CD4-positive, alpha-beta T cell treated with Interleukin-21 for 1 hour (primary cell): ENCODE results near the gene TMEM121.

Experiments used
- DNase-seq: peaks from one replicate; pipeline ENCODE4 v3.0.0-alpha.2; 2020

TMEM121 gene

GRCh38 chr14:105498430-105499255 is 27.7 kb upstream of the TMEM121 start:
- DNase-seq: peak; percentile 16

- DNase-seq: peak; percentile 23
Measured at GRCh38 chr14:105499256-105500035, 26.9 kb upstream of the TMEM121 start.

- peak; percentile 25 for DNase-seq
Measured at GRCh38 chr14:105500036-105500725, 26.2 kb upstream of the TMEM121 start.

GRCh38 chr14:105500726-105501101 is 25.7 kb upstream of the TMEM121 start:
- peak; percentile 26 for DNase-seq

- DNase-seq: peak; percentile 29
Measured at GRCh38 chr14:105501504-105502291, 24.7 kb upstream of the TMEM121 start.

- peak; percentile 17 for DNase-seq
Measured at GRCh38 chr14:105502446-105503295, 23.7 kb upstream of the TMEM121 start.

- DNase-seq: no peak
Measured at GRCh38 chr14:105503296-105503640, 23.1 kb upstream of the TMEM121 start.

GRCh38 chr14:105503935-105504692 is 22.3 kb upstream of the TMEM121 start:
- peak; percentile 24 for DNase-seq

GRCh38 chr14:105505101-105505500 is 21.3 kb upstream of the TMEM121 start:
- DNase-seq: no peak

- no peak for DNase-seq
Measured at GRCh38 chr14:105507247-105507646, 19.1 kb upstream of the TMEM121 start.

GRCh38 chr14:105508069-105508468 is 18.3 kb upstream of the TMEM121 start:
- DNase-seq: no peak

GRCh38 chr14:105508601-105509000 is 17.8 kb upstream of the TMEM121 start:
- no peak for DNase-seq

GRCh38 chr14:105517096-105517495 is 9.3 kb upstream of the TMEM121 start:
- DNase-seq: no peak

GRCh38 chr14:105519946-105520698 is 6.3 kb upstream of the TMEM121 start:
- DNase-seq: no peak

GRCh38 chr14:105525326-105525725 is 1.1 kb upstream of the TMEM121 start:
- no peak for DNase-seq

- no peak for DNase-seq
Measured at GRCh38 chr14:105526776-105527380, 495 bp downstream of the TMEM121 start.

- DNase-seq: no peak
Measured at GRCh38 chr14:105527381-105527825, 1.0 kb downstream of the TMEM121 start.

- DNase-seq: peak; percentile 83
Measured at GRCh38 chr14:105527826-105528585, 1.6 kb downstream of the TMEM121 start.
